Mesenchymal stem cell (in vitro differentiated cells and primary cell): ENCODE measurements around the gene COPA.

Experiments
- DNase-seq: peaks from one replicate; pipeline ENCODE4 v3.0.0-alpha.2; 2013
- H2AFZ ChIP-seq: one replicate; pipeline ENCODE4 v1.6.1; 2013; ENCODE audit warnings: low read depth, mild to moderate bottlenecking, control low read depth, inconsistent platforms, low read length, moderate library complexity
- H2AK5ac ChIP-seq: 2 replicates; pipeline ENCODE4 v1.6.1; 2013; ENCODE audit warnings: low read length, moderate library complexity, mild to moderate bottlenecking, inconsistent platforms; ENCODE audit not compliant: severe bottlenecking
- H2BK120ac ChIP-seq: one replicate; pipeline ENCODE4 v1.6.1; 2013; ENCODE audit warnings: low read depth, mild to moderate bottlenecking, inconsistent platforms, low read length, moderate library complexity
- H2BK12ac ChIP-seq, 2 experiments: one replicate each; pipeline ENCODE4 v1.6.1; 2013; ENCODE audit warnings: inconsistent platforms in 2 of 2, low read length in 2 of 2, mild to moderate bottlenecking in 2 of 2, moderate library complexity in 2 of 2, control low read depth in 1 of 2
- H2BK15ac ChIP-seq: one replicate; pipeline ENCODE4 v1.6.1; 2013; ENCODE audit warnings: mild to moderate bottlenecking, low read depth, inconsistent platforms; ENCODE audit not compliant: poor library complexity, severe bottlenecking
- H2BK5ac ChIP-seq: 2 replicates; pipeline ENCODE4 v1.6.1; 2013; ENCODE audit warnings: low read depth, mild to moderate bottlenecking, low read length, control low read depth, inconsistent platforms; ENCODE audit not compliant: poor library complexity, severe bottlenecking
- H3K14ac ChIP-seq, 2 experiments: one replicate each; pipeline ENCODE4 v1.6.1; 2013; ENCODE audit warnings: inconsistent platforms in 2 of 2, low read length in 2 of 2, control low read depth in 1 of 2, mild to moderate bottlenecking in 1 of 2, moderate library complexity in 1 of 2
- H3K18ac ChIP-seq, 2 experiments: one replicate each; pipeline ENCODE4 v1.6.1; 2013; ENCODE audit warnings: inconsistent platforms in 2 of 2, low read length in 2 of 2, control low read depth in 1 of 2, low read depth in 1 of 2, mild to moderate bottlenecking in 1 of 2
- H3K23ac ChIP-seq, 2 experiments: one replicate each; pipeline ENCODE4 v1.6.1; 2013; ENCODE audit warnings: inconsistent platforms in 2 of 2, low read length in 2 of 2, mild to moderate bottlenecking in 2 of 2, moderate library complexity in 2 of 2, control low read depth in 1 of 2
- H3K27ac ChIP-seq: 2 replicates; pipeline ENCODE4 v1.5.1; 2013; ENCODE audit warnings: mild to moderate bottlenecking, moderate library complexity, low read length, control low read depth, inconsistent platforms; ENCODE audit not compliant: poor library complexity, severe bottlenecking
- H3K27me3 ChIP-seq, 2 experiments: 2 replicates each; pipeline versions ENCODE4 v1.6.1 to v1.7.0; 2013; ENCODE audit warnings: low read length in 2 of 2, mild to moderate bottlenecking in 2 of 2, moderate library complexity in 2 of 2, control low read depth in 1 of 2, inconsistent platforms in 1 of 2; ENCODE audit not compliant: control insufficient read depth in 1 of 2, insufficient read depth in 1 of 2
- H3K36me3 ChIP-seq, 2 experiments: 2 replicates each; pipeline versions ENCODE4 v1.6.1 to v1.7.0; 2013; ENCODE audit warnings: low read length in 2 of 2, control low read depth in 1 of 2, inconsistent platforms in 1 of 2, low read depth in 1 of 2, mild to moderate bottlenecking in 1 of 2; ENCODE audit not compliant: insufficient read depth in 2 of 2, control insufficient read depth in 1 of 2
- H3K4ac ChIP-seq, 2 experiments: one replicate each; pipeline ENCODE4 v1.6.1; 2013; ENCODE audit warnings: inconsistent platforms in 2 of 2, low read length in 2 of 2, mild to moderate bottlenecking in 2 of 2, moderate library complexity in 2 of 2, control low read depth in 1 of 2, low read depth in 1 of 2
- H3K4me1 ChIP-seq: 2 replicates; pipeline ENCODE4 v1.6.1; 2013; ENCODE audit warnings: low read depth, low read length, control low read depth; ENCODE audit not compliant: control insufficient read depth, insufficient read depth
- H3K4me2 ChIP-seq: 2 replicates; pipeline ENCODE4 v1.6.1; 2013; ENCODE audit warnings: low read length, mild to moderate bottlenecking, inconsistent platforms; ENCODE audit not compliant: poor library complexity, severe bottlenecking
- H3K4me3 ChIP-seq, 2 experiments: 2 replicates each; pipeline versions ENCODE4 v1.5.1 to v1.7.0; 2013; ENCODE audit warnings: low read length in 2 of 2, mild to moderate bottlenecking in 2 of 2, control low read depth in 1 of 2, low read depth in 1 of 2; ENCODE audit not compliant: insufficient read depth in 1 of 2
- H3K79me1 ChIP-seq: replicated peaks from 2 replicates; pipeline ENCODE4 v1.6.1; 2013; ENCODE audit warnings: mild to moderate bottlenecking, control low read depth, low read length, inconsistent platforms; ENCODE audit not compliant: poor library complexity, severe bottlenecking
- H3K9ac ChIP-seq: 2 replicates; pipeline ENCODE4 v1.7.0; 2013; ENCODE audit warnings: mild to moderate bottlenecking, low read length, moderate library complexity
- H3K9me3 ChIP-seq: 2 replicates; pipeline ENCODE4 v1.7.0; 2013; ENCODE audit warnings: mild to moderate bottlenecking, low read length; ENCODE audit not compliant: control insufficient read depth
- H4K8ac ChIP-seq: one replicate; pipeline ENCODE4 v1.6.1; 2013; ENCODE audit warnings: inconsistent platforms, mild to moderate bottlenecking, low read length, moderate library complexity
- H4K91ac ChIP-seq: one replicate; pipeline ENCODE4 v1.6.1; 2013; ENCODE audit warnings: mild to moderate bottlenecking, low read length, inconsistent platforms
- WGBS: methylation state at CpG from one replicate; pipeline ENCODE4 v1.1.7; 2013; ENCODE audit warnings: mixed read lengths; 5-methylcytosine and 5-hydroxymethylcytosine counted together

The COPA gene

GRCh38 chr1:160338580-160338979, 4.5 kb downstream of the COPA start:
- H3K23ac ChIP-seq = no peak overlapping the region
- no peaks in the 10 kb centered on the region for H3K27me3 ChIP-seq
- H2BK120ac ChIP-seq = no peak overlapping the region
- H4K8ac ChIP-seq = no peak overlapping the region
- H2BK12ac ChIP-seq = no peak overlapping the region
- no peak overlapping the region for H2BK15ac ChIP-seq
- H3K79me1 ChIP-seq = no peaks in the 10 kb centered on the region
- H3K27ac ChIP-seq = no peak overlapping the region
- H2AFZ ChIP-seq = no peak overlapping the region
- no peak overlapping the region for H3K4ac ChIP-seq
- no peak overlapping the region for H2BK5ac ChIP-seq
- H3K4me1 ChIP-seq = no peaks in the 10 kb centered on the region
- H3K36me3 ChIP-seq = peaks cover 5 to 74% of the 10 kb centered on the region in 2 experiments
- no peaks in the 10 kb centered on the region for H3K9me3 ChIP-seq
- no peak overlapping the region for H3K4me3 ChIP-seq
- no peak overlapping the region for H3K14ac ChIP-seq
- H3K9ac ChIP-seq = no peak overlapping the region
- H4K91ac ChIP-seq = no peak overlapping the region
- no peak overlapping the region for H3K18ac ChIP-seq
- DNase-seq = no peak
- no peak overlapping the region for H3K4me2 ChIP-seq
- 96% methylated on average over 4 of the region's 4 CpGs for WGBS
- no peak overlapping the region for H2AK5ac ChIP-seq

- H3K27me3 ChIP-seq = no peaks in the 10 kb centered on the region
- peaks cover 14% of the 10 kb centered on the region for H3K79me1 ChIP-seq
- peaks cover 36 to 99% of the 10 kb centered on the region in 2 experiments for H3K36me3 ChIP-seq
Observed at GRCh38 chr1:160332516-160332915, 10.5 kb downstream of the COPA start.

GRCh38 chr1:160330119-160330518, 12.9 kb downstream of the COPA start:
- Histone ChIP-seq H4K8ac (no peak overlapping the region), H3K36me3 (peaks cover 42 to 97% of the 10 kb centered on the region in 2 experiments), H2AK5ac (no peak overlapping the region), H3K18ac (no peak overlapping the region), H2BK15ac (no peak overlapping the region), H3K4ac (no peak overlapping the region), H3K14ac (no peak overlapping the region), H3K9me3 (no peaks in the 10 kb centered on the region), H3K27me3 (no peaks in the 10 kb centered on the region), H2BK12ac (no peak overlapping the region), H4K91ac (no peak overlapping the region), H3K4me3 (no peak overlapping the region), H3K9ac (no peak overlapping the region), H3K23ac (no peak overlapping the region), H3K4me1 (no peaks in the 10 kb centered on the region), H3K4me2 (no peak overlapping the region), H3K79me1 (peaks cover 21% of the 10 kb centered on the region), H2BK120ac (no peak overlapping the region), H3K27ac (no peak overlapping the region), H2AFZ (no peak overlapping the region), H2BK5ac (no peak overlapping the region)
- no peak for DNase-seq

More at GRCh38 chr1:160332516-160332915, 10.5 kb downstream of the COPA start:
- H2BK120ac ChIP-seq = no peak overlapping the region
- H2BK5ac ChIP-seq = no peak overlapping the region
- H3K4ac ChIP-seq = no peak overlapping the region
- H2BK12ac ChIP-seq = no peak overlapping the region
- no peak overlapping the region for H4K8ac ChIP-seq
- H2AFZ ChIP-seq = no peak overlapping the region
- no peak for DNase-seq
- H2BK15ac ChIP-seq = no peak overlapping the region
- no peak overlapping the region for H2AK5ac ChIP-seq
- H3K9ac ChIP-seq = no peak overlapping the region
- H3K4me2 ChIP-seq = no peak overlapping the region
- H3K4me1 ChIP-seq = no peaks in the 10 kb centered on the region
- H3K18ac ChIP-seq = no peak overlapping the region
- H3K14ac ChIP-seq = no peak overlapping the region
- no peak overlapping the region for H3K23ac ChIP-seq
- H3K9me3 ChIP-seq = no peaks in the 10 kb centered on the region
- H3K27ac ChIP-seq = no peak overlapping the region
- H4K91ac ChIP-seq = no peak overlapping the region
- H3K4me3 ChIP-seq = no peak overlapping the region

- no peaks in the 10 kb centered on the region for H3K4me1 ChIP-seq
- no peak for DNase-seq
- H2BK120ac ChIP-seq = no peak overlapping the region
- no peak overlapping the region for H3K18ac ChIP-seq
- H3K9ac ChIP-seq = no peak overlapping the region
- H2BK5ac ChIP-seq = no peak overlapping the region
- no peak overlapping the region for H4K8ac ChIP-seq
- H3K27ac ChIP-seq = no peak overlapping the region
- peaks cover 21% of the 10 kb centered on the region for H3K79me1 ChIP-seq
- H3K4ac ChIP-seq = no peak overlapping the region
- H3K27me3 ChIP-seq = no peaks in the 10 kb centered on the region
- no peak overlapping the region for H2BK15ac ChIP-seq
- no peak overlapping the region for H2AK5ac ChIP-seq
- no peaks in the 10 kb centered on the region for H3K9me3 ChIP-seq
- no peak overlapping the region for H3K23ac ChIP-seq
- H3K14ac ChIP-seq = no peak overlapping the region
- H3K4me3 ChIP-seq = no peak overlapping the region
- peaks cover 46 to 95% of the 10 kb centered on the region in 2 experiments for H3K36me3 ChIP-seq
- no peak overlapping the region for H2BK12ac ChIP-seq
- H2AFZ ChIP-seq = no peak overlapping the region
- H3K4me2 ChIP-seq = no peak overlapping the region
- 99% methylated on average over 7 of the region's 8 CpGs for WGBS
- no peak overlapping the region for H4K91ac ChIP-seq
Observed at GRCh38 chr1:160328184-160328583, 14.9 kb downstream of the COPA start.
